HEK293T (cell line): ENCODE measurements around the gene IL19.

Source experiments
- CTCF ChIA-PET: fragments of 350-600 bp; formaldehyde crosslinking; extraction: SDS; loops from one replicate; lab custom pipeline; 2021; ENCODE audit warnings: antibody characterized with exemption, inconsistent platforms; lab: Yijun Ruan, JAX
- POLR2A ChIA-PET: fragments of 350-600 bp; formaldehyde crosslinking; extraction: SDS; loops from one replicate; lab custom pipeline; 2020; ENCODE audit warnings: antibody characterized with exemption, inconsistent platforms; lab: Yijun Ruan, JAX
- DNase-seq: peaks from one replicate; pipeline ENCODE4 v3.0.0; 2012; ENCODE audit warnings: mixed read lengths; ENCODE audit errors: extremely low spot score
- ARNT ChIP-seq: fragments of 450-650 bp; IDR thresholded peaks from 2 replicates; pipeline ENCODE4 v1.6.1; 2017; ENCODE audit warnings: mild to moderate bottlenecking
- BHLHE40 ChIP-seq: fragments of 450-650 bp; IDR thresholded peaks from 2 replicates; pipeline ENCODE4 v1.6.1; 2016; ENCODE audit warnings: mild to moderate bottlenecking, moderate library complexity, borderline replicate concordance
- CTBP1 ChIP-seq: fragments of 450-650 bp; IDR thresholded peaks from 2 replicates; pipeline ENCODE4 v1.6.1; 2016; ENCODE audit warnings: borderline replicate concordance
- ELF4 ChIP-seq: fragments of 450-650 bp; IDR thresholded peaks from 2 replicates; pipeline ENCODE4 v1.6.1; 2017; ENCODE audit warnings: antibody characterized with exemption
- FOXA1 ChIP-seq: fragments of 450-650 bp; IDR thresholded peaks from 2 replicates; pipeline ENCODE4 v1.6.1; 2016; ENCODE audit warnings: mild to moderate bottlenecking
- FOXK2 ChIP-seq: fragments of 450-650 bp; IDR thresholded peaks from 2 replicates; pipeline ENCODE4 v1.6.1; 2016; ENCODE audit warnings: mild to moderate bottlenecking
- FOXM1 ChIP-seq: fragments of 450-650 bp; IDR thresholded peaks from 2 replicates; pipeline ENCODE4 v1.6.1; 2017; ENCODE audit warnings: mild to moderate bottlenecking, borderline replicate concordance
- HDGF ChIP-seq: fragments of 450-650 bp; IDR thresholded peaks from 2 replicates; pipeline ENCODE4 v1.6.1; 2017; ENCODE audit warnings: antibody characterized with exemption, borderline replicate concordance
- L3MBTL2 ChIP-seq: fragments of 450-650 bp; conservative IDR thresholded peaks from 2 replicates; pipeline ENCODE4 v1.6.1; 2016; ENCODE audit warnings: mild to moderate bottlenecking
- LEF1 ChIP-seq: fragments of 450-650 bp; IDR thresholded peaks from 2 replicates; pipeline ENCODE4 v1.6.1; 2017; ENCODE audit warnings: mild to moderate bottlenecking, borderline replicate concordance
- NFRKB ChIP-seq: fragments of 450-650 bp; IDR thresholded peaks from 2 replicates; pipeline ENCODE4 v1.6.1; 2016; ENCODE audit warnings: mild to moderate bottlenecking, moderate library complexity
- SP1 ChIP-seq: fragments of 450-650 bp; IDR thresholded peaks from 2 replicates; pipeline ENCODE4 v1.6.1; 2017
- SUZ12 ChIP-seq: fragments of 450-650 bp; IDR thresholded peaks from 2 replicates; pipeline ENCODE4 v1.6.1; 2016; ENCODE audit warnings: mild to moderate bottlenecking
- TARDBP ChIP-seq: fragments of 450-650 bp; IDR thresholded peaks from 2 replicates; pipeline ENCODE4 v1.6.1; 2016
- ZNF384 ChIP-seq: fragments of 450-650 bp; IDR thresholded peaks from 2 replicates; pipeline ENCODE4 v1.6.1; 2016
- TF ChIP-seq, protein P1 (sequence below): fragments of 450-650 bp; IDR thresholded peaks from 2 replicates; pipeline ENCODE4 v1.6.1; 2016

IL19 gene

GRCh38 chr1:206792939-206793607 lies 22.5 kb downstream of the IL19 start:
- TF ChIP-seq CTBP1, result no peak
- TF ChIP-seq ZNF384, result no peak
- no peak for TF ChIP-seq FOXK2
- no peak for TF ChIP-seq SP1
- no peak for TF ChIP-seq L3MBTL2
- TF ChIP-seq, protein P1, sequence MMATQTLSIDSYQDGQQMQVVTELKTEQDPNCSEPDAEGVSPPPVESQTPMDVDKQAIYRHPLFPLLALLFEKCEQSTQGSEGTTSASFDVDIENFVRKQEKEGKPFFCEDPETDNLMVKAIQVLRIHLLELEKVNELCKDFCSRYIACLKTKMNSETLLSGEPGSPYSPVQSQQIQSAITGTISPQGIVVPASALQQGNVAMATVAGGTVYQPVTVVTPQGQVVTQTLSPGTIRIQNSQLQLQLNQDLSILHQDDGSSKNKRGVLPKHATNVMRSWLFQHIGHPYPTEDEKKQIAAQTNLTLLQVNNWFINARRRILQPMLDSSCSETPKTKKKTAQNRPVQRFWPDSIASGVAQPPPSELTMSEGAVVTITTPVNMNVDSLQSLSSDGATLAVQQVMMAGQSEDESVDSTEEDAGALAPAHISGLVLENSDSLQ, result no peak
- ChIA-PET CTCF (no interaction called here), POLR2A (no interaction called here)
- DNase-seq, result no peak

- TF ChIP-seq CTBP1 (no peak), SUZ12 (no peak)
- no peak for DNase-seq
- ChIA-PET CTCF (no interaction called here), POLR2A (no interaction called here)
These were observed 23.0 kb downstream of the IL19 start for GRCh38 chr1:206793620-206794019.

GRCh38 chr1:206794294-206794908 lies 23.8 kb downstream of the IL19 start:
- no peak for DNase-seq
- POLR2A ChIA-PET, result no interaction called here
- TF ChIP-seq NFRKB (no peak), FOXK2 (no peak), FOXA1 (no peak), SP1 (no peak), ARNT (no peak), LEF1 (no peak), BHLHE40 (no peak), CTBP1 (no peak), HDGF (no peak), TARDBP (no peak), FOXM1 (no peak), ELF4 (no peak), L3MBTL2 (no peak), ZNF384 (no peak), SUZ12 (no peak)
- TF ChIP-seq, protein P1, result no peak
- CTCF ChIA-PET, result no interaction called here

- no peak for DNase-seq
- TF ChIP-seq HDGF (no peak), ARNT (no peak), LEF1 (no peak), BHLHE40 (no peak), FOXK2 (no peak), TARDBP (no peak), ELF4 (no peak), SP1 (no peak), SUZ12 (no peak), FOXA1 (no peak), CTBP1 (no peak), NFRKB (no peak), FOXM1 (no peak), ZNF384 (no peak), L3MBTL2 (no peak)
- TF ChIP-seq, protein P1, result no peak
- ChIA-PET CTCF (no interaction called here), POLR2A (no interaction called here)
These were observed 25.5 kb downstream of the IL19 start for GRCh38 chr1:206796116-206796515.

- TF ChIP-seq ELF4 (no peak), TARDBP (no peak), ARNT (no peak), SUZ12 (no peak)
- TF ChIP-seq, protein P1, result no peak
- DNase-seq, result no peak
- ChIA-PET POLR2A (no interaction called here), CTCF (no interaction called here)
These were observed 26.4 kb downstream of the IL19 start for GRCh38 chr1:206796981-206797402.
